Upper lobe of left lung (tissue), 6 donors: ENCODE results near the gene DHRS7B. TPM values are rescaled to one million over a fixed set of nuclear protein-coding genes. Genes with fewer than 3 reads are reported as not detected.
"Not testable (repeated sequence)": the region's sequence is repeated elsewhere in the genome, so short reads cannot be mapped to it uniquely, and the experiment has no call there.

Experiments used
- ATAC-seq, 2 donors: fragments of 200-7000 bp; cut with Tn5 transposase; one replicate each; pipeline ENCODE4 v1.9.1; 2022; ENCODE audit warnings: mild to moderate bottlenecking in 2 of 2, moderate library complexity in 2 of 2; ENCODE audit not compliant: low FRiP score in 2 of 2
- DNase-seq, 2 donors: peaks; one replicate each; pipeline ENCODE4 v3.0.0-alpha.2; 2019 to 2020
- H3K27ac ChIP-seq, 4 donors: fragments of 200-600 bp; sonication (generic); one replicate each; pipeline ENCODE4 v1.5.1; 2016 to 2019
- H3K27me3 ChIP-seq, 4 donors: fragments of 200-600 bp; sonication (generic); one replicate each; pipeline ENCODE4 v1.5.1; 2017 to 2019
- H3K36me3 ChIP-seq, 4 donors: fragments of 200-600 bp; sonication (generic); one replicate each; pipeline ENCODE4 v1.5.1; 2016 to 2019
- H3K4me1 ChIP-seq, 4 donors: fragments of 200-600 bp; sonication (generic); one replicate each; pipeline ENCODE4 v1.5.1; 2018 to 2019
- H3K4me3 ChIP-seq, 4 donors: fragments of 200-600 bp; sonication (generic); one replicate each; pipeline ENCODE4 v1.5.1; 2017 to 2019; ENCODE audit warnings: mild to moderate bottlenecking in 2 of 4, moderate library complexity in 1 of 4
- H3K9me3 ChIP-seq, 4 donors: fragments of 200-600 bp; sonication (generic); one replicate each; pipeline ENCODE4 v1.5.1; 2018 to 2019
- CTCF ChIP-seq, 6 experiments: fragments of 450-650 bp in 4 of 6; fragments of 200-600 bp in 2 of 6; sonication (generic) in 2 of 6; IDR thresholded peaks; one replicate each; pipeline ENCODE4 v1.5.1; 2016 to 2019; ENCODE audit warnings: antibody characterized with exemption in 6 of 6
- EP300 ChIP-seq, 4 donors: sonication (generic); formaldehyde crosslinking; IDR thresholded peaks; one replicate each; pipeline ENCODE4 v1.5.1; 2017; ENCODE audit warnings: antibody characterized with exemption in 4 of 4, control low read depth in 2 of 4
- POLR2A ChIP-seq, 4 donors: fragments of 450-650 bp; IDR thresholded peaks; one replicate each; pipeline ENCODE4 v1.5.1; 2016 to 2017; ENCODE audit warnings: antibody characterized with exemption in 4 of 4, mild to moderate bottlenecking in 2 of 4
- POLR2AphosphoS5 ChIP-seq, 2 donors: sonication (generic); formaldehyde crosslinking; IDR thresholded peaks; one replicate each; pipeline ENCODE4 v1.5.1; 2017; ENCODE audit warnings: antibody characterized with exemption in 2 of 2
- WGBS, 2 donors: methylation state at CpG; one replicate each; pipeline ENCODE4 v1.1.5; 2017 to 2018; 5-methylcytosine and 5-hydroxymethylcytosine counted together
- total RNA-seq, 6 donors: library from RNA; depleted of rRNA in 4 of 6; stranded (reverse); fragments of >200 nt in 4 of 6; gene quantifications; one replicate each; pipeline versions ENCODE4 v1.1.0 to v1.2.1, GENCODE V29; 2016 to 2021
- donor health status: DM: no; HTN: no; CAD: no; lungs with moderate emphysema.
- donor health status: DM: no; HTN: yes; CAD: no; lungs with severe emphysema.

DHRS7B gene
- total RNA-seq, 6 donors from 2014 or later = 16.8 to 47.2 (median 30.2) TPM

GRCh38 chr17:21124086-21124485 lies 2.7 kb upstream of the DHRS7B start:
- 27 to 35% methylated on average over 3 to 4 of the region's 4 CpGs for WGBS, 2 donors
- no peaks in the 10 kb centered on the region for H3K27me3 ChIP-seq
- no peak overlapping the region for H3K4me3 ChIP-seq
- peaks cover 17 to 40% (median 27%) of the 10 kb centered on the region in 4 donors for H3K4me1 ChIP-seq
- no peak for TF ChIP-seq POLR2AphosphoS5 (IDR thresholded peaks at IDR 0.05)
- TF ChIP-seq POLR2A (IDR thresholded peaks at IDR 0.05) = no peak
- no peak for TF ChIP-seq CTCF (IDR thresholded peaks at IDR 0.05)
- no peak for TF ChIP-seq EP300 (IDR thresholded peaks at IDR 0.05)
- H3K27ac ChIP-seq = no peak overlapping the region
- no peaks in the 10 kb centered on the region for H3K9me3 ChIP-seq
- H3K36me3 ChIP-seq = no peaks in the 10 kb centered on the region
- DNase-seq = no peak
- no peak for ATAC-seq

GRCh38 chr17:21124517-21124916 lies 2.2 kb upstream of the DHRS7B start:
- not testable (repeated sequence) for H3K27me3 ChIP-seq, H3K4me3 ChIP-seq, H3K36me3 ChIP-seq, H3K27ac ChIP-seq, DNase-seq, H3K9me3 ChIP-seq, ATAC-seq
- peaks cover 17 to 38% (median 25%) of the 10 kb centered on the region in 4 donors for H3K4me1 ChIP-seq
- WGBS, 2 donors = 85 to 94% methylated on average over 4 of the region's 4 CpGs

GRCh38 chr17:21125862-21126261 lies 902 bp upstream of the DHRS7B start:
- ATAC-seq = no peak
- no peak for TF ChIP-seq CTCF (IDR thresholded peaks at IDR 0.05)
- no peak for TF ChIP-seq EP300 (IDR thresholded peaks at IDR 0.05)
- no peak for TF ChIP-seq POLR2AphosphoS5 (IDR thresholded peaks at IDR 0.05)
- no peak for TF ChIP-seq POLR2A (IDR thresholded peaks at IDR 0.05)
- Histone ChIP-seq H3K4me3 (peak overlapping the region in 3 of 4 donors; percentile 64 to 82 (median 75)), H3K27me3 (no peaks in the 10 kb centered on the region), H3K27ac (peak overlapping the region in 3 of 4 donors; percentile 91 to 96 (median 93)), H3K4me1 (peaks cover 12 to 32% (median 19%) of the 10 kb centered on the region in 4 donors), H3K9me3 (no peaks in the 10 kb centered on the region), H3K36me3 (no peaks in the 10 kb centered on the region)
- WGBS, 2 donors = 27 to 31% methylated on average over 6 of the region's 6 CpGs
- DNase-seq = peak in 1 of 2 donors; percentile 39

GRCh38 chr17:21127509-21128077 lies 829 bp downstream of the DHRS7B start:
- Histone ChIP-seq H3K4me3 (peak overlapping the region; percentile 46 to 82 (median 70)), H3K36me3 (no peaks in the 10 kb centered on the region), H3K4me1 (peaks cover 12 to 32% (median 19%) of the 10 kb centered on the region in 4 donors), H3K9me3 (no peaks in the 10 kb centered on the region), H3K27ac (peak overlapping the region; percentile 91 to 96 (median 94)), H3K27me3 (no peaks in the 10 kb centered on the region)
- TF ChIP-seq EP300 (IDR thresholded peaks at IDR 0.05) (no peak), CTCF (IDR thresholded peaks at IDR 0.05) (no peak), POLR2AphosphoS5 (IDR thresholded peaks at IDR 0.05) (no peak), POLR2A (IDR thresholded peaks at IDR 0.05) (no peak)
- DNase-seq (no peak), ATAC-seq (no peak)
- 12 to 21% methylated on average over 9 of the region's 9 CpGs for WGBS, 2 donors

GRCh38 chr17:21129023-21129681 lies 2.4 kb downstream of the DHRS7B start:
- Histone ChIP-seq H3K36me3 (no peaks in the 10 kb centered on the region), H3K4me1 (peaks cover 12 to 32% (median 19%) of the 10 kb centered on the region in 4 donors), H3K9me3 (no peaks in the 10 kb centered on the region), H3K27ac (no peak overlapping the region), H3K4me3 (no peak overlapping the region), H3K27me3 (no peaks in the 10 kb centered on the region)
- TF ChIP-seq POLR2A (IDR thresholded peaks at IDR 0.05) (no peak), CTCF (IDR thresholded peaks at IDR 0.05) (peak in 3 of 6 experiments; percentile 28 to 36 (median 32)), EP300 (IDR thresholded peaks at IDR 0.05) (no peak)
- ATAC-seq (no peak), DNase-seq (no peak)
- WGBS, 2 donors = 60 to 62% methylated on average over 9 of the region's 9 CpGs
